Measurements from ENCODE around the gene EMX1. TPM values are rescaled to one million over a fixed set of nuclear protein-coding genes. Genes with fewer than 3 reads are reported as not detected.

The EMX1 gene
- not detected in 2 replicates for total RNA-seq (2014; rRNA removed; shearing (Covaris generic))

GRCh38 chr2:72917138-72917876 is at the start of gene EMX1:
TSS of gene EMX1 (plus strand) at chr2:72917519. CDS start at chr2:72917853, 334 bp downstream.
- peak; percentile 62 for DNase-seq (ENCODE audit: low read depth)

GRCh38 chr2:72871060-72871459 is 46.3 kb upstream of the EMX1 start:
- DNase-seq (ENCODE audit: low read depth): no peak

GRCh38 chr2:72871880-72872279 is 45.4 kb upstream of the EMX1 start:
- DNase-seq (ENCODE audit: low read depth): no peak

- peak; percentile 42 for DNase-seq (ENCODE audit: low read depth)
These were observed 33.9 kb upstream of the EMX1 start for GRCh38 chr2:72883356-72883962.

- DNase-seq (ENCODE audit: low read depth): no peak
These were observed 30.8 kb upstream of the EMX1 start for GRCh38 chr2:72886505-72887031.

GRCh38 chr2:72887032-72887739 is 30.1 kb upstream of the EMX1 start, which contains the start of gene SPR:
TSS of gene SPR (plus strand) at chr2:72887408. CDS start at chr2:72887433, 25 bp downstream.
- DNase-seq (ENCODE audit: low read depth): peak; percentile 76

- DNase-seq (ENCODE audit: low read depth): peak; percentile 91
These were observed 29.4 kb upstream of the EMX1 start for GRCh38 chr2:72887740-72888437.

GRCh38 chr2:72888438-72889202 is 28.7 kb upstream of the EMX1 start:
- DNase-seq (ENCODE audit: low read depth): no peak

GRCh38 chr2:72889991-72890390 is 27.3 kb upstream of the EMX1 start:
- no peak for DNase-seq (ENCODE audit: low read depth)

- DNase-seq (ENCODE audit: low read depth): no peak
These were observed 26.1 kb upstream of the EMX1 start for GRCh38 chr2:72891091-72891818.

GRCh38 chr2:72892506-72893173 is 24.7 kb upstream of the EMX1 start:
- peak; percentile 69 for DNase-seq (ENCODE audit: low read depth)

GRCh38 chr2:72893594-72894319 is 23.6 kb upstream of the EMX1 start:
- peak; percentile 60 for DNase-seq (ENCODE audit: low read depth)

GRCh38 chr2:72894514-72894913 is 22.8 kb upstream of the EMX1 start:
- DNase-seq (ENCODE audit: low read depth): no peak

GRCh38 chr2:72895154-72895553 is 22.2 kb upstream of the EMX1 start:
- DNase-seq (ENCODE audit: low read depth): no peak

GRCh38 chr2:72895759-72896281 is 21.5 kb upstream of the EMX1 start:
- DNase-seq (ENCODE audit: low read depth): peak; percentile 43

- peak; percentile 50 for DNase-seq (ENCODE audit: low read depth)
These were observed 20.9 kb upstream of the EMX1 start for GRCh38 chr2:72896446-72896845.

GRCh38 chr2:72897785-72898584 is 19.3 kb upstream of the EMX1 start:
- DNase-seq (ENCODE audit: low read depth): no peak

GRCh38 chr2:72898585-72898906 is 18.8 kb upstream of the EMX1 start:
- no peak for DNase-seq (ENCODE audit: low read depth)
